Fibroblast of villous mesenchyme (primary cell): ENCODE results near the gene AOPEP. TPM values are rescaled to one million over a fixed set of nuclear protein-coding genes. Genes with fewer than 3 reads are reported as not detected.
A peak's percentile ranks its signal among the peaks of the same experiment; 100 is the strongest.

Source experiments
- DNase-seq: peaks from one replicate; pipeline ENCODE4 v3.0.0-alpha.2; 2010; ENCODE audit warnings: low read depth
- H3K4me3 ChIP-seq: 2 replicates; pipeline ENCODE4 v1.5.1; 2011; ENCODE audit warnings: low read depth, mild to moderate bottlenecking, low read length
- total RNA-seq: library from RNA; depleted of rRNA; stranded (reverse); fragments of >200 nt; gene quantifications from 2 replicates; pipeline ENCODE4 v1.2.3, GENCODE V29; 2012
- TF ChIP-seq, protein P1 (sequence below): IDR thresholded peaks from 2 replicates; pipeline ENCODE4 v1.5.1; 2012; ENCODE audit warnings: low read depth, mild to moderate bottlenecking, low read length; ENCODE audit not compliant: insufficient read depth

The AOPEP gene
- total RNA-seq, 1 donor: 153 TPM

DNA sequence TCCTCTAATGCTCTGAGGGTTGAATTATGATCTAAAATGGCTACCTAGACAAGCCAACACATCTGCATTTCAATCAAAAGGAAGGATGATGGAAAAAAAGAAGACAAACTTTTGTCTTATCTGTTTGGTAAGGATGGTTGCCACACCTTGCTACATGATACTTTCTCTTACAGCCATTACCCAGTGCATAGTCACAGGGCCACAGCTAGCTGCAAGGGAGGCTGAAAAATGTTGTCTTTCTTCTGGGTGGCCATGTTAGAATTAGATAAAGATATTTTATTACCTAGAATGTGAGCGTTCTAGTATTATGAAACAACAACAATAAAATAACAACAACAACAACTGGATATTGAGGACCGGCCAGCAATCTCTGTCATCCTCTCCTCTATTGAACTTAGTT lies 4.7 kb upstream of the AOPEP start:
- TF ChIP-seq, protein P1, sequence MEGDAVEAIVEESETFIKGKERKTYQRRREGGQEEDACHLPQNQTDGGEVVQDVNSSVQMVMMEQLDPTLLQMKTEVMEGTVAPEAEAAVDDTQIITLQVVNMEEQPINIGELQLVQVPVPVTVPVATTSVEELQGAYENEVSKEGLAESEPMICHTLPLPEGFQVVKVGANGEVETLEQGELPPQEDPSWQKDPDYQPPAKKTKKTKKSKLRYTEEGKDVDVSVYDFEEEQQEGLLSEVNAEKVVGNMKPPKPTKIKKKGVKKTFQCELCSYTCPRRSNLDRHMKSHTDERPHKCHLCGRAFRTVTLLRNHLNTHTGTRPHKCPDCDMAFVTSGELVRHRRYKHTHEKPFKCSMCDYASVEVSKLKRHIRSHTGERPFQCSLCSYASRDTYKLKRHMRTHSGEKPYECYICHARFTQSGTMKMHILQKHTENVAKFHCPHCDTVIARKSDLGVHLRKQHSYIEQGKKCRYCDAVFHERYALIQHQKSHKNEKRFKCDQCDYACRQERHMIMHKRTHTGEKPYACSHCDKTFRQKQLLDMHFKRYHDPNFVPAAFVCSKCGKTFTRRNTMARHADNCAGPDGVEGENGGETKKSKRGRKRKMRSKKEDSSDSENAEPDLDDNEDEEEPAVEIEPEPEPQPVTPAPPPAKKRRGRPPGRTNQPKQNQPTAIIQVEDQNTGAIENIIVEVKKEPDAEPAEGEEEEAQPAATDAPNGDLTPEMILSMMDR: no peak
- DNase-seq: no peak
- H3K4me3 ChIP-seq: no peak overlapping the region

DNA sequence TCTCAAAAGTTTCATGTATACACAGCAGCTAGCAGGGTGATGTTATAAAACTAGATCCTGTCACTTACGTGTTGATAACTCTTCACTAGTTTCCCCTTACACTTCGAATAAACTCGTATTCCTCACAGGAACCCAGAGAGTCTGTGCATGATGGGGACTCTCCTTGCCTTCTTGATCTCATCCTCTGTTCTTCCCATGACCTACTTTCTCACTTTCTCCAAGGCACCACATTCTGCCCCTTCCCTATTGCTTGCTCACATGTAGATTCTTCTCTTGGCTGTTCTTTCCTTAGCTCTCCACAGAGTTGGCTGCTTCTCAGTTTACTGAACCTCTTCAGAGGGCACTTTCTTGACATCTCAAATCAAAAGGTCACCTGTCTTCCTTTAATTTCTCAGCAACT lies 1.2 kb upstream of the AOPEP start:
- no peak overlapping the region for H3K4me3 ChIP-seq
- TF ChIP-seq, protein P1: no peak
- no peak for DNase-seq

DNA sequence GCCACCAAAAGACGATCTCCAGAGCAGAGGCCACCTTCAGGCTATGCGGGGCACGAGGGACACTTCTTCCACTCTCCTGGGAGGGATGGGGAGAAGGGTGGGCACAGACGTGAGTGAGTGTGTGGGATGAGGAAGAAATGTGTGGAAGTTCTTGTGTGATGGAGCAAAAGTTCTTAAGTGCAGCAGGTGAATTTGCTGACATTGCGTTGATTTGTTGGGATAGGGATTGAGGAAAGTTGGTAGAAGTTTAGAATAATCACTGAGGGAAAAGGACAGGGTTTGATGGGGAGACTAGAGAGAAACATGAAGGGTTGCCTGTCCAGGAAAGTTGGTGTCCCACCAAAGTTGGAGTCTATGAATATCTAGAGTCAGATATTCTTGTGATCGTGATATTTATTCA lies 2.2 kb downstream of the AOPEP start:
- no peak for DNase-seq
- TF ChIP-seq, protein P1: no peak
- no peak overlapping the region for H3K4me3 ChIP-seq

DNA sequence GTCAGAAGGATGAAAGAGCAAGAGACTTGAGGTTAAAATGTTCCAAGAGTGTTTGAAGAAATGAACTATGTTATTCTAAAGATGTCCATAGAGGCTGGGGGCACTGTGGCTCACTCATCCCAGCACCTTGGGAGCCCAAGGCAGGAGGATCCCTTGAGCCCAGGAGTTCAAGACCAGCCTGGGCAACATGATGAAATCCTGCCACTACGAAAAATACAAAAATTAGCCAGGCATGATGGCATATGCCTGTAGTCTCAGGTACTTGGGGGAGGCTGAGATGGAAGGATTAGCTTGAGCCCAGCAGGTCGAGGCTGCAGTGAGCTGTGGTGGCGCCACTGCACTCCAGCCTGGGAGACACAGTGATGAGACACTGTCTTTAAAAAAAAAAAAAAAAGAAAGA lies 2.7 kb downstream of the AOPEP start:
- no peak overlapping the region for H3K4me3 ChIP-seq
- no peak for DNase-seq
- TF ChIP-seq, protein P1: no peak

DNA sequence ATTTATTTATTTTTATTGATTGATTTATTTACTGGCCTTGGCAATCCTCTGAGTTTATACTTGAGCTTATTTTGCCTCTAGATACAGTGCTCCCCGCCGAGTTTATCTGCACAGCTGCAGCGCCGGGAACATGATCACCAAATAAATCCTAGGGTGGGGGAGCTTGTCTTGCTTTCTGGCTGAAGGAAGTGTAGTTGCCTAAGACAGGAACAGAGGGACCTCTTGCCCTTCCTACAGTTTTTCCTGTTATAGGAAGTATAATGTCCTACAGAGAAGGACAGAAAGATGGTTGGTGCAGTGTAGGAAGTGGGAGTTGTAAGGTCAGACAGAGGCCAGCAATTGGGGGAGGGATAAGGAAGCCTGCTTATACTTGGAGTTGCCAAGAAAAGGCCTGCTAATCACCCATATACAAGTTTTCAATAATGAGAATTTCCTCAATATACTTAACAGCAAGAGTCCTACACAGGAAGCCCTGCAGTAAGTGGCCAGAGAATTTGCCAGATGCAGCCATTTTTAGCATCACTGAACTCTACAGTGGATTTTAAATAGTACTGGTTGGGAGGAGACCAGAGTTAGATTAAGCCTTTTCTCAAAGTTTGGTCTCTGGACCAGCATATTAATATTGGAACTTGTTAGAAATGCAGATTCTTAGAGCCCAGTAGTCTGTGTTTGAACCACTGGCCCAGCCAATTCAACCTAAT lies 7.7 kb downstream of the AOPEP start:
- TF ChIP-seq, protein P1: no peak
- no peak overlapping the region for H3K4me3 ChIP-seq
- peak; percentile 32 for DNase-seq

DNA sequence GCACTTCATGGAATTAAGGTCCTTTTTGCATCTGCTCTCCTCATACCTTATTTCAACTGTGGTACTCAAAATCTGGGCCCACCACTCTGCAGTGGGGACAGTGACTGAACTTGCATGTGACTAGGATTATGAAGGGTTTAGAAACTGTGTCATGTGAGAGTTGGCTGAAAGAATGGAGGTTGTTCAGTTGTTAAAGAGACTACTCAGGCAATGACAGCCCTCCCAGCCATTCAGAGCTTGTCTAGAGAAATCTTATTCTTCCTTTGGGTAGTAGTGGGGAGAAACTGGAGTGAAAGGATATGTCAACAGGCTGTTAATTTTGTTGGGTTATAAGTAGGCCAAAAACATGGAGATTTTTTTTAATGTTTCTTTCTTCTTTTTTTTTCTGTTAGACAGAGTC lies 10.3 kb downstream of the AOPEP start:
- TF ChIP-seq, protein P1: no peak
- DNase-seq: no peak
- H3K4me3 ChIP-seq: no peak overlapping the region
